T-cell (primary cell): ENCODE measurements around the gene SOWAHA. TPM values are rescaled to one million over a fixed set of nuclear protein-coding genes. Genes with fewer than 3 reads are reported as not detected.

Experiments
- ATAC-seq, 4 experiments: fragments of 200-7000 bp in 3 of 4; fragments of 150-1000 bp in 1 of 4; cut with Tn5 transposase; replicated peaks in 1 of 4; 1 replicate in 3 of 4; 2 replicates in 1 of 4; pipeline ENCODE4 v1.10.0; 2021; ENCODE audit warnings: moderate library complexity in 3 of 4, mild to moderate bottlenecking in 2 of 4, moderate number of reproducible peaks in 1 of 4
- CTCF ChIA-PET, 2 donors: fragments of 300-600 bp; sonication (Branson Sonifier 250); formaldehyde crosslinking; loops; one replicate each; lab custom pipeline; 2022; ENCODE audit warnings: antibody characterized with exemption in 2 of 2; lab: Charles Lee
- POLR2A ChIA-PET, 2 donors: fragments of 300-600 bp; sonication (Branson Sonifier 250); formaldehyde crosslinking; loops; one replicate each; lab custom pipeline; 2022; ENCODE audit warnings: antibody characterized with exemption in 2 of 2; lab: Charles Lee
- DNase-seq, 35 experiments: peaks; one replicate each; pipeline versions ENCODE4 v3.0.0 to v3.0.0-alpha.2; 2013 to 2023
- H3K27ac ChIP-seq: one replicate; pipeline ENCODE4 v1.5.1; 2013; ENCODE audit warnings: low read length
- H3K27me3 ChIP-seq, 2 experiments: replicated peaks in 1 of 2; 1 replicate in 1 of 2; 2 replicates in 1 of 2; pipeline versions ENCODE4 v1.6.1 to v1.7.0; 2013; ENCODE audit warnings: low read length in 1 of 2, mixed read lengths in 1 of 2; ENCODE audit not compliant: control insufficient read depth in 2 of 2, insufficient read depth in 2 of 2; ENCODE audit errors: extremely low read depth in 1 of 2
- H3K36me3 ChIP-seq, 2 donors: 1 replicate in 1 of 2; 2 replicates in 1 of 2; pipeline versions ENCODE4 v1.6.1 to v1.7.0; 2013; ENCODE audit warnings: low read length in 1 of 2; ENCODE audit not compliant: control insufficient read depth in 2 of 2, insufficient read depth in 1 of 2; ENCODE audit errors: extremely low read depth in 1 of 2
- H3K4me1 ChIP-seq, 2 experiments: 1 replicate in 1 of 2; 2 replicates in 1 of 2; pipeline versions ENCODE4 v1.6.1 to v1.7.0; 2013; ENCODE audit warnings: low read length in 2 of 2, mixed read lengths in 1 of 2; ENCODE audit not compliant: insufficient read depth in 2 of 2, control insufficient read depth in 1 of 2; ENCODE audit errors: extremely low read depth in 1 of 2
- H3K4me3 ChIP-seq, 2 donors: 1 replicate in 1 of 2; 2 replicates in 1 of 2; pipeline versions ENCODE4 v1.5.1 to v1.7.0; 2013; ENCODE audit warnings: mild to moderate bottlenecking in 2 of 2, low read length in 1 of 2, moderate library complexity in 1 of 2; ENCODE audit not compliant: control insufficient read depth in 1 of 2; ENCODE audit errors: extremely low read depth in 1 of 2
- H3K9me3 ChIP-seq: 2 replicates; pipeline ENCODE4 v1.7.0; 2013
- H3K27ac Mint-ChIP-seq, 2 donors: one replicate each; pipeline ENCODE4 v1.8.0; 2020 to 2021; ENCODE audit warnings: mild to moderate bottlenecking in 2 of 2, mixed read lengths in 2 of 2
- H3K27me3 Mint-ChIP-seq, 2 donors: one replicate each; pipeline ENCODE4 v1.8.0; 2021 to 2022; ENCODE audit warnings: mixed read lengths in 2 of 2
- H3K36me3 Mint-ChIP-seq: one replicate; pipeline ENCODE4 v1.8.0; 2021; ENCODE audit warnings: mixed read lengths
- H3K4me1 Mint-ChIP-seq, 3 donors: one replicate each; pipeline ENCODE4 v1.8.0; 2020 to 2022; ENCODE audit warnings: mixed read lengths in 3 of 3, mild to moderate bottlenecking in 1 of 3
- H3K4me3 Mint-ChIP-seq, 3 donors: one replicate each; pipeline ENCODE4 v1.8.0; 2020 to 2022; ENCODE audit warnings: mild to moderate bottlenecking in 3 of 3, mixed read lengths in 3 of 3, moderate library complexity in 3 of 3
- H3K9me3 Mint-ChIP-seq, 3 donors: one replicate each; pipeline ENCODE4 v1.8.0; 2020 to 2022; ENCODE audit warnings: mixed read lengths in 3 of 3
- WGBS: methylation state at CpG from one replicate; pipeline ENCODE4 v1.1.5; 2013; ENCODE audit warnings: missing lambda C conversion rate; ENCODE audit not compliant: insufficient coverage; 5-methylcytosine and 5-hydroxymethylcytosine counted together
- total RNA-seq, 35 experiments: library from RNA in 6 of 35; stranded (reverse) in 6 of 35; fragments of 120-200 nt in 1 of 35; gene quantifications; one replicate each; pipeline versions ENCODE4 v1.2.1 to v1.2.4 and lab custom pipeline; 2013 to 2026

The SOWAHA gene
- total RNA-seq, 5 donors from 2014 or later (not counting 1 experiment from before 2014, with no cell fraction given), result not detected

- Histone ChIP-seq H3K4me3 (peak overlapping the region; percentile 81 to 90), H3K27me3 (no peaks in the 10 kb centered on the region), H3K27ac (peak overlapping the region; percentile 98), H3K36me3 (peaks cover 0 to 24% of the 10 kb centered on the region in 2 donors), H3K4me1 (peaks cover 2 to 21% of the 10 kb centered on the region in 2 experiments), H3K9me3 (no peaks in the 10 kb centered on the region)
- Mint-ChIP-seq H3K4me1 (peaks cover 27 to 30% (median 27%) of the 10 kb centered on the region in 3 donors), H3K27ac (peak overlapping the region; percentile 97 to 99), H3K4me3 (peak overlapping the region; percentile 98 to 100 (median 99)), H3K9me3 (no peaks in the 10 kb centered on the region), H3K27me3 (no peaks in the 10 kb centered on the region), H3K36me3 (peaks cover 23% of the 10 kb centered on the region)
- 36% methylated on average over 23 of the region's 30 CpGs for WGBS
- ChIA-PET POLR2A (interaction anchor here in 1 of 2 donors (0.5 to 1.5 kb wide), 5 partner anchors 22 to 1742 kb away, joined by 3 to 6 read pairs (median 3); no protein-coding TSS in a partner anchor), CTCF (interaction anchor here in 1 of 2 donors (0.6 to 0.9 kb wide), 2 partner anchors 20 to 411 kb away, joined by 3 read pairs; no protein-coding TSS in a partner anchor)
- DNase-seq (peak in 1 of 35 experiments; percentile 15), ATAC-seq (peak in 3 of 4 experiments; percentile 24 to 31 (median 31))
Observed at GRCh38 chr5:132865668-132866341, 52.7 kb downstream of the SOWAHA start.

Other genes starting within 250 kb of the SOWAHA start
- gene IL13, start 155.1 kb upstream of the SOWAHA start, total RNA-seq, result 1 to 10 TPM in 1 of 5 donors, under 1 TPM in 4; 0.30 to 1.9 (median 0.44) TPM
- gene IL4, start 139.3 kb upstream of the SOWAHA start, total RNA-seq, result under 1 TPM in 1 of 5 donors, not detected in 4; 0.85 TPM
- gene KIF3A, start 75.8 kb upstream of the SOWAHA start, total RNA-seq, result 10 to 100 TPM; 13.8 to 15.9 (median 15.2) TPM
- 10 to 100 TPM in 3 of 5 donors, 1 to 10 TPM in 2; 5.8 to 13.8 (median 11.0) TPM for gene CCNI2, start 65.9 kb upstream of the SOWAHA start, total RNA-seq
- gene SEPTIN8, start 36.1 kb upstream of the SOWAHA start, total RNA-seq, result 10 to 100 TPM in 4 of 5 donors, 1 to 10 TPM in 1; 6.6 to 12.4 (median 11.0) TPM
- 1 to 10 TPM in 1 of 5 donors, under 1 TPM in 2, not detected in 2; 0.35 to 1.1 (median 0.62) TPM for gene SHROOM1, start 17.3 kb downstream of the SOWAHA start, total RNA-seq
- gene GDF9, start 53.2 kb downstream of the SOWAHA start, total RNA-seq, result 1 to 10 TPM in 2 of 5 donors, under 1 TPM in 3; 0.63 to 1.9 (median 0.92) TPM
- 100 to 1,000 TPM; 119 to 139 (median 132) TPM for gene UQCRQ, start 53.3 kb downstream of the SOWAHA start, total RNA-seq
- gene LEAP2, start 60.4 kb downstream of the SOWAHA start, total RNA-seq, result 1 to 10 TPM; 1.3 to 6.2 (median 3.7) TPM
- 10 to 100 TPM; 44.2 to 74.1 (median 53.0) TPM for gene AFF4, start 150.3 kb downstream of the SOWAHA start, total RNA-seq
- 10 to 100 TPM; 15.6 to 19.5 (median 16.3) TPM for gene ZCCHC10, start 213.2 kb downstream of the SOWAHA start, total RNA-seq
- 10 to 100 TPM; 47.0 to 55.3 (median 48.1) TPM for gene HSPA4, start 238.7 kb downstream of the SOWAHA start, total RNA-seq